Spleen (tissue), 11 donors: ENCODE measurements around the gene MYO3B. TPM values are rescaled to one million over a fixed set of nuclear protein-coding genes. Genes with fewer than 3 reads are reported as not detected.

Source experiments
- DNase-seq: peaks from one replicate; pipeline ENCODE4 v3.0.0-alpha.2; 2020
- H3K27ac ChIP-seq, 8 donors: fragments of 200-600 bp; sonication (generic) in 7 of 8; 1 replicate in 4 of 8; 2 replicates in 4 of 8; pipeline versions ENCODE4 v1.5.0 to v1.8.0; 2016 to 2021; ENCODE audit warnings: inconsistent platforms in 4 of 8, mild to moderate bottlenecking in 4 of 8, moderate library complexity in 1 of 8
- H3K27me3 ChIP-seq, 7 donors: fragments of 200-600 bp; sonication (generic) in 6 of 7; replicated peaks in 1 of 7; 1 replicate in 4 of 7; 2 replicates in 3 of 7; pipeline versions ENCODE4 v1.5.0 to v1.8.0; 2016 to 2021; ENCODE audit warnings: inconsistent platforms in 3 of 7, mild to moderate bottlenecking in 1 of 7
- H3K36me3 ChIP-seq, 6 donors: fragments of 200-600 bp; sonication (generic) in 5 of 6; 1 replicate in 4 of 6; 2 replicates in 2 of 6; pipeline versions ENCODE4 v1.5.0 to v1.8.0; 2016 to 2021; ENCODE audit warnings: inconsistent platforms in 2 of 6
- H3K4me1 ChIP-seq, 6 donors: fragments of 200-600 bp; sonication (generic) in 5 of 6; 1 replicate in 3 of 6; 2 replicates in 3 of 6; pipeline versions ENCODE4 v1.5.0 to v1.8.0; 2016 to 2021; ENCODE audit warnings: inconsistent platforms in 3 of 6
- H3K4me3 ChIP-seq, 8 donors: fragments of 200-600 bp; sonication (generic) in 7 of 8; 1 replicate in 4 of 8; 2 replicates in 4 of 8; pipeline versions ENCODE4 v1.5.0 to v1.8.0; 2016 to 2021; ENCODE audit warnings: inconsistent platforms in 4 of 8, mild to moderate bottlenecking in 4 of 8, moderate library complexity in 2 of 8
- H3K9me3 ChIP-seq, 8 donors: fragments of 200-600 bp; sonication (generic) in 7 of 8; 1 replicate in 4 of 8; 2 replicates in 4 of 8; pipeline versions ENCODE4 v1.5.0 to v1.8.0; 2016 to 2021; ENCODE audit warnings: inconsistent platforms in 4 of 8
- CTCF ChIP-seq, 11 experiments: fragments of 200-600 bp in 7 of 11; fragments of 450-650 bp in 4 of 11; sonication (generic) in 4 of 11; IDR thresholded peaks in 8 of 11; conservative IDR thresholded peaks in 3 of 11; 1 replicate in 7 of 11; 2 replicates in 4 of 11; pipeline versions ENCODE4 v1.4.0 to v1.8.0; 2016 to 2021; ENCODE audit warnings: antibody characterized with exemption in 11 of 11, inconsistent platforms in 4 of 11, mild to moderate bottlenecking in 1 of 11
- POLR2A ChIP-seq, 3 donors: fragments of 450-650 bp; IDR thresholded peaks; one replicate each; pipeline ENCODE4 v1.5.1; 2017; ENCODE audit warnings: antibody characterized with exemption in 3 of 3, mild to moderate bottlenecking in 1 of 3
- POLR2AphosphoS5 ChIP-seq, 3 donors: sonication (generic); formaldehyde crosslinking; IDR thresholded peaks; one replicate each; pipeline ENCODE4 v1.5.1; 2017; ENCODE audit warnings: antibody characterized with exemption in 3 of 3
- WGBS, 5 donors: extraction: QIAGEN DNeasy Blood & Tissue Kit in 3 of 5; methylation state at CpG; one replicate each; pipeline versions ENCODE4 v1.1.5 to v1.1.7; 2013 to 2018; 5-methylcytosine and 5-hydroxymethylcytosine counted together
- intact Hi-C: fragments of 100-400 bp; cut with DNase I; formaldehyde crosslinking; loops from one replicate; pipeline ENCODE4 v1.15.0; 2023; ENCODE audit warnings: low total_unique reads
- polyA plus RNA-seq, 3 donors: library from polyadenylated mRNA; stranded (reverse); fragments of 200-250 nt; gene quantifications; one replicate each; pipeline ENCODE4 v1.2.1, GENCODE V29; 2013
- total RNA-seq, 7 donors: library from RNA; depleted of rRNA in 3 of 7; stranded (reverse); fragments of >200 nt in 3 of 7; fragmentation: NEBNext Ultra II Directional in 4 of 7; extraction: Animal tissue kit (Norgen Biotek cat#: 25700) in 4 of 7; gene quantifications; one replicate each; pipeline versions ENCODE4 v1.1.0 to v1.2.1, GENCODE V29; 2016 to 2021
- donor health status: healthy with polysubstance abuse.
- donor health status: DM: no; HTN: no; CAD: no; lungs with moderate emphysema.
- donor health status: DM: no; HTN: no; CAD: no.
- donor health status: Bipolar disorder and iron deficiency.
- donor health status: healthy.
- donor health status: DM: no; HTN: no; CAD: no.
- donor health status: DM: yes; HTN: yes; CAD: no.

The MYO3B gene
- total and polyA plus RNA-seq, 10 donors, result 0.03 to 2.0 (median 0.58) TPM; not detected in 4

- intact Hi-C loops, result no loop called here
- Histone ChIP-seq H3K27me3 (no peaks in the 10 kb centered on the region), H3K27ac (peak overlapping the region in 1 of 8 donors; percentile 35), H3K9me3 (no peaks in the 10 kb centered on the region), H3K4me1 (peaks cover 0 to 8% (median 0%) of the 10 kb centered on the region in 6 donors), H3K4me3 (no peak overlapping the region), H3K36me3 (no peaks in the 10 kb centered on the region)
- 56 to 61% (median 60%) methylated on average over 4 of the region's 4 CpGs for WGBS, 5 donors
- DNase-seq, result no peak
- no peak for TF ChIP-seq CTCF (IDR thresholded peaks at IDR 0.05 in 8 of 11, conservative IDR thresholded peaks at IDR 0.05 in 3 of 11)
- TF ChIP-seq POLR2A (IDR thresholded peaks at IDR 0.05), result no peak
- no peak for TF ChIP-seq POLR2AphosphoS5 (IDR thresholded peaks at IDR 0.05)
Observed at GRCh38 chr2:170227507-170227947, 49.6 kb downstream of the MYO3B start.

- DNase-seq, result no peak
- H3K27me3 ChIP-seq, result no peaks in the 10 kb centered on the region
- H3K4me3 ChIP-seq, result no peak overlapping the region
- 60 to 75% (median 68%) methylated on average over 4 of the region's 4 CpGs for WGBS, 5 donors
- H3K27ac ChIP-seq, result peak overlapping the region in 1 of 8 donors; percentile 35
- H3K36me3 ChIP-seq, result no peaks in the 10 kb centered on the region
- H3K9me3 ChIP-seq, result no peaks in the 10 kb centered on the region
- intact Hi-C loops, result no loop called here
- peaks cover 0 to 8% (median 0%) of the 10 kb centered on the region in 6 donors for H3K4me1 ChIP-seq
- no peak for TF ChIP-seq POLR2A (IDR thresholded peaks at IDR 0.05)
- no peak for TF ChIP-seq POLR2AphosphoS5 (IDR thresholded peaks at IDR 0.05)
- TF ChIP-seq CTCF (IDR thresholded peaks at IDR 0.05 in 8 of 11, conservative IDR thresholded peaks at IDR 0.05 in 3 of 11), result no peak
Observed at GRCh38 chr2:170227951-170228350, 50.0 kb downstream of the MYO3B start.

GRCh38 chr2:170228429-170228828 lies 50.5 kb downstream of the MYO3B start:
- intact Hi-C loops, result no loop called here
- no peak for DNase-seq
- peaks cover 0 to 8% (median 0%) of the 10 kb centered on the region in 6 donors for H3K4me1 ChIP-seq
- WGBS, 5 donors, result 77 to 90% (median 83%) methylated on average over 3 of the region's 3 CpGs
- no peaks in the 10 kb centered on the region for H3K36me3 ChIP-seq
- no peak for TF ChIP-seq CTCF (IDR thresholded peaks at IDR 0.05 in 8 of 11, conservative IDR thresholded peaks at IDR 0.05 in 3 of 11)
- no peak for TF ChIP-seq POLR2AphosphoS5 (IDR thresholded peaks at IDR 0.05)
- TF ChIP-seq POLR2A (IDR thresholded peaks at IDR 0.05), result no peak
- peak overlapping the region in 1 of 8 donors; percentile 35 for H3K27ac ChIP-seq
- no peaks in the 10 kb centered on the region for H3K9me3 ChIP-seq
- no peak overlapping the region for H3K4me3 ChIP-seq
- no peaks in the 10 kb centered on the region for H3K27me3 ChIP-seq

GRCh38 chr2:170229125-170229524 lies 51.2 kb downstream of the MYO3B start:
- Histone ChIP-seq H3K4me1 (peaks cover 0 to 8% (median 0%) of the 10 kb centered on the region in 6 donors), H3K9me3 (no peaks in the 10 kb centered on the region), H3K27me3 (no peaks in the 10 kb centered on the region), H3K4me3 (no peak overlapping the region), H3K27ac (no peak overlapping the region), H3K36me3 (no peaks in the 10 kb centered on the region)
- no peak for TF ChIP-seq CTCF (IDR thresholded peaks at IDR 0.05 in 8 of 11, conservative IDR thresholded peaks at IDR 0.05 in 3 of 11)
- TF ChIP-seq POLR2A (IDR thresholded peaks at IDR 0.05), result no peak
- no peak for TF ChIP-seq POLR2AphosphoS5 (IDR thresholded peaks at IDR 0.05)
- intact Hi-C loops, result no loop called here
- no peak for DNase-seq
